HUDEP-2 (cell line): Measurements from ENCODE around the gene ECHS1.
A peak's percentile ranks its signal among the peaks of the same experiment; 100 is the strongest.
"Not testable (repeated sequence)": the region's sequence is repeated elsewhere in the genome, so short reads cannot be mapped to it uniquely, and the experiment has no call there.

Experiments used
- DNase-seq, 76 experiments: peaks; one replicate each; lab custom pipeline; 2025; ENCODE audit not compliant: unreplicated experiment in 76 of 76; lab: John Stamatoyannopoulos, UW

The ECHS1 gene

GRCh38 chr10:133373174-133374090 lies at the start of gene ECHS1:
TSS of gene ECHS1 (minus strand) at chr10:133373354. CDS start at chr10:133373333, 21 bp downstream.
- DNase-seq = peak in 74 of 76 experiments; percentile 14 to 96 (median 87)

GRCh38 chr10:133422223-133422806 lies 49.2 kb upstream of the ECHS1 start:
- no peak for DNase-seq

GRCh38 chr10:133421336-133422222 lies 48.4 kb upstream of the ECHS1 start:
- no peak for DNase-seq

- DNase-seq = no peak
Observed at GRCh38 chr10:133420579-133420978, 47.4 kb upstream of the ECHS1 start.

GRCh38 chr10:133420028-133420427 lies 46.9 kb upstream of the ECHS1 start:
- DNase-seq = no peak

GRCh38 chr10:133419211-133419950 lies 46.2 kb upstream of the ECHS1 start:
- no peak for DNase-seq

GRCh38 chr10:133418289-133418993 lies 45.3 kb upstream of the ECHS1 start:
- no peak for DNase-seq

- peak in 2 of 76 experiments; percentile 3 to 19 for DNase-seq
Observed at GRCh38 chr10:133415752-133416151, 42.6 kb upstream of the ECHS1 start.

- DNase-seq = not testable (repeated sequence)
Observed at GRCh38 chr10:133414401-133414800, 41.2 kb upstream of the ECHS1 start.

GRCh38 chr10:133412381-133412711 lies 39.2 kb upstream of the ECHS1 start:
- no peak for DNase-seq

- DNase-seq = no peak
Observed at GRCh38 chr10:133411523-133412380, 38.6 kb upstream of the ECHS1 start.

GRCh38 chr10:133405844-133406527 lies 32.8 kb upstream of the ECHS1 start:
- no peak for DNase-seq

- no peak for DNase-seq
Observed at GRCh38 chr10:133405272-133405671, 32.1 kb upstream of the ECHS1 start.

GRCh38 chr10:133403784-133404183 lies 30.6 kb upstream of the ECHS1 start:
- DNase-seq = no peak

- no peak for DNase-seq
Observed at GRCh38 chr10:133403359-133403758, 30.2 kb upstream of the ECHS1 start.

- no peak for DNase-seq
Observed at GRCh38 chr10:133401981-133402725, 29.0 kb upstream of the ECHS1 start.

GRCh38 chr10:133401500-133401899 lies 28.3 kb upstream of the ECHS1 start:
- no peak for DNase-seq
